Measurements from ENCODE around the gene FREY1.

- TF ChIP-seq CTCF (conservative IDR thresholded peaks at IDR 0.05; ENCODE audit: low read depth, low read length), result no peak
- no peak for TF ChIP-seq POLR2A (IDR thresholded peaks at IDR 0.05; ENCODE audit: low read depth, low read length)
These were observed 19.7 kb upstream of the FREY1 start for GRCh38 chr11:45926536-45927331.
